ENCODE data around the gene TCF23.

- TF ChIP-seq, protein P1, sequence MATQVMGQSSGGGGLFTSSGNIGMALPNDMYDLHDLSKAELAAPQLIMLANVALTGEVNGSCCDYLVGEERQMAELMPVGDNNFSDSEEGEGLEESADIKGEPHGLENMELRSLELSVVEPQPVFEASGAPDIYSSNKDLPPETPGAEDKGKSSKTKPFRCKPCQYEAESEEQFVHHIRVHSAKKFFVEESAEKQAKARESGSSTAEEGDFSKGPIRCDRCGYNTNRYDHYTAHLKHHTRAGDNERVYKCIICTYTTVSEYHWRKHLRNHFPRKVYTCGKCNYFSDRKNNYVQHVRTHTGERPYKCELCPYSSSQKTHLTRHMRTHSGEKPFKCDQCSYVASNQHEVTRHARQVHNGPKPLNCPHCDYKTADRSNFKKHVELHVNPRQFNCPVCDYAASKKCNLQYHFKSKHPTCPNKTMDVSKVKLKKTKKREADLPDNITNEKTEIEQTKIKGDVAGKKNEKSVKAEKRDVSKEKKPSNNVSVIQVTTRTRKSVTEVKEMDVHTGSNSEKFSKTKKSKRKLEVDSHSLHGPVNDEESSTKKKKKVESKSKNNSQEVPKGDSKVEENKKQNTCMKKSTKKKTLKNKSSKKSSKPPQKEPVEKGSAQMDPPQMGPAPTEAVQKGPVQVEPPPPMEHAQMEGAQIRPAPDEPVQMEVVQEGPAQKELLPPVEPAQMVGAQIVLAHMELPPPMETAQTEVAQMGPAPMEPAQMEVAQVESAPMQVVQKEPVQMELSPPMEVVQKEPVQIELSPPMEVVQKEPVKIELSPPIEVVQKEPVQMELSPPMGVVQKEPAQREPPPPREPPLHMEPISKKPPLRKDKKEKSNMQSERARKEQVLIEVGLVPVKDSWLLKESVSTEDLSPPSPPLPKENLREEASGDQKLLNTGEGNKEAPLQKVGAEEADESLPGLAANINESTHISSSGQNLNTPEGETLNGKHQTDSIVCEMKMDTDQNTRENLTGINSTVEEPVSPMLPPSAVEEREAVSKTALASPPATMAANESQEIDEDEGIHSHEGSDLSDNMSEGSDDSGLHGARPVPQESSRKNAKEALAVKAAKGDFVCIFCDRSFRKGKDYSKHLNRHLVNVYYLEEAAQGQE (IDR thresholded peaks at IDR 0.05; ENCODE audit: insufficient read depth in 1 of 2, low read depth in 2 of 2, low read length in 1 of 2), result no peak
- TF ChIP-seq CTCF (IDR thresholded peaks at IDR 0.05) (no peak), POLR2AphosphoS5 (IDR thresholded peaks at IDR 0.05; ENCODE audit: low read depth, low read length) (no peak), SIN3A (IDR thresholded peaks at IDR 0.05; ENCODE audit: borderline replicate concordance, insufficient read depth, low read depth, low read length) (no peak), TCF7L2 (IDR thresholded peaks at IDR 0.05; ENCODE audit: low read depth, low read length) (no peak)
Observed at GRCh38 chr2:27115519-27115918, 33.3 kb upstream of the TCF23 start.
